K562 (cell line): ENCODE measurements around the gene EEF2K. TPM values are rescaled to one million over a fixed set of nuclear protein-coding genes. Genes with fewer than 3 reads are reported as not detected.

ENCODE experiments used
- ATF1 ChIP-seq, 2 experiments: fragments of 450-650 bp in 1 of 2; IDR thresholded peaks; 2 replicates each; pipeline ENCODE4 v1.6.1; 2016; ENCODE audit warnings: missing compliant biosample characterization in 1 of 2, missing genetic modification characterization in 1 of 2
- CBX5 ChIP-seq: IDR thresholded peaks from 2 replicates; pipeline ENCODE4 v1.6.1; 2014; ENCODE audit warnings: low read depth, borderline replicate concordance
- DPF2 ChIP-seq: fragments of 450-650 bp; IDR thresholded peaks from 2 replicates; pipeline ENCODE4 v1.6.1; 2016
- ETV1 ChIP-seq: fragments of 450-650 bp; conservative IDR thresholded peaks from 2 replicates; pipeline ENCODE4 v1.6.1; 2016; ENCODE audit warnings: missing genetic modification characterization, control low read depth, low read depth, missing compliant biosample characterization
- HDAC2 ChIP-seq: fragments of 450-650 bp; IDR thresholded peaks from 2 replicates; pipeline ENCODE4 v1.6.1; 2016; ENCODE audit warnings: mild to moderate bottlenecking
- HDAC8 ChIP-seq: fragments of 450-650 bp; IDR thresholded peaks from 2 replicates; pipeline ENCODE4 v1.6.1; 2016; ENCODE audit warnings: mild to moderate bottlenecking, missing genetic modification characterization, moderate library complexity, missing compliant biosample characterization
- HMGN3 ChIP-seq: IDR thresholded peaks from 2 replicates; pipeline ENCODE4 v1.6.1; 2011; ENCODE audit warnings: borderline replicate concordance, low read depth, mild to moderate bottlenecking, mixed read lengths, low read length; ENCODE audit not compliant: insufficient read length; ENCODE audit errors: extremely low read depth
- MIER1 ChIP-seq: fragments of 450-650 bp; IDR thresholded peaks from 2 replicates; pipeline ENCODE4 v1.6.1; 2016; ENCODE audit warnings: antibody characterized with exemption, mild to moderate bottlenecking, low read depth
- MYC ChIP-seq, 2 experiments: fragments of 250-450 bp in 1 of 2; sonication (Bioruptor Pico) in 1 of 2; IDR thresholded peaks; 2 replicates each; pipeline versions ENCODE4 v1.5.1 to v1.6.1; 2012 to 2021; ENCODE audit warnings: low read depth in 2 of 2, borderline replicate concordance in 1 of 2, improper control_type of control experiment in 1 of 2, low read length in 1 of 2, mild to moderate bottlenecking in 1 of 2, moderate library complexity in 1 of 2
- NFE2 ChIP-seq: IDR thresholded peaks from 2 replicates; pipeline ENCODE4 v1.6.1; 2014; ENCODE audit warnings: antibody characterized with exemption, low read depth
- NFRKB ChIP-seq: fragments of 450-650 bp; IDR thresholded peaks from 2 replicates; pipeline ENCODE4 v1.6.1; 2016; ENCODE audit warnings: low read depth
- NR2C2 ChIP-seq, 2 experiments: fragments of 200-800 bp in 1 of 2; sonication (Bioruptor generic) in 1 of 2; sonication (generic) in 1 of 2; formaldehyde crosslinking in 1 of 2; IDR thresholded peaks; 2 replicates each; pipeline versions ENCODE4 v1.6.1 to v1.8.0; 2016 to 2022; ENCODE audit warnings: mild to moderate bottlenecking in 1 of 2, missing compliant biosample characterization in 1 of 2, missing genetic modification characterization in 1 of 2, missing genetic modification reagents in 1 of 2
- POLR2AphosphoS5 ChIP-seq: IDR thresholded peaks from 2 replicates; pipeline ENCODE4 v1.6.1; 2011; ENCODE audit warnings: mild to moderate bottlenecking, low read depth, low read length, moderate library complexity; ENCODE audit not compliant: control insufficient read depth, insufficient read depth
- RCOR1 ChIP-seq, 2 experiments: IDR thresholded peaks; 2 replicates each; pipeline ENCODE4 v1.6.1; 2012; ENCODE audit warnings: low read depth in 2 of 2, low read length in 2 of 2, borderline replicate concordance in 1 of 2, improper control_type of control experiment in 1 of 2
- TARDBP ChIP-seq: fragments of 450-650 bp; IDR thresholded peaks from 2 replicates; pipeline ENCODE4 v1.6.1; 2016
- ZFP30 ChIP-seq: fragments of 250-450 bp; sonication (Bioruptor Pico); IDR thresholded peaks from 2 replicates; pipeline ENCODE4 v1.8.0; 2022; ENCODE audit warnings: moderate library complexity, mild to moderate bottlenecking, inconsistent platforms, borderline replicate concordance
- ZNF431 ChIP-seq: sonication (generic); formaldehyde crosslinking; IDR thresholded peaks from 2 replicates; pipeline ENCODE4 v1.8.0; 2022; ENCODE audit warnings: mild to moderate bottlenecking, missing genetic modification reagents
- ZNF668 ChIP-seq: fragments of 250-450 bp; sonication (Bioruptor Pico); IDR thresholded peaks from 2 replicates; pipeline ENCODE4 v1.8.0; 2022; ENCODE audit warnings: mild to moderate bottlenecking, inconsistent platforms
- polyA plus RNA-seq, 8 experiments: library from polyadenylated mRNA; depleted of rRNA in 4 of 8; stranded (reverse) in 5 of 8; unstranded in 3 of 8; fragments of >200 nt; fragmentation: Nextera tagmentation in 2 of 8; fragmentation: Illumina TruSeq in 1 of 8; extraction: Ambion mirVana in 2 of 8; extraction: Trizol in 1 of 8; gene quantifications; 2 replicates each; pipeline versions ENCODE4 v1.2.1 to v1.2.3, GENCODE V29; 2011 to 2014; ENCODE audit warnings: inconsistent platforms in 1 of 8, missing spikeins in 1 of 8
- total RNA-seq, 7 experiments: library from RNA; depleted of rRNA in 6 of 7; stranded (reverse); fragments of >200 nt in 6 of 7; fragmentation: Illumina TruSeq in 2 of 7; extraction: Trizol in 2 of 7; gene quantifications; 2 replicates each; pipeline versions ENCODE4 v1.2.1 to v1.2.3, GENCODE V29; 2011 to 2021; ENCODE audit warnings: low replicate concordance in 1 of 7
- TF ChIP-seq, protein P1 (sequence below): fragments of 200-800 bp; sonication (Bioruptor generic); IDR thresholded peaks from 2 replicates; pipeline ENCODE4 v1.6.1; 2017; ENCODE audit warnings: missing genetic modification characterization, missing compliant biosample characterization
- TF ChIP-seq, protein P2 (sequence below), 2 experiments: fragments of 200-800 bp in 1 of 2; sonication (Bioruptor generic) in 1 of 2; sonication (generic) in 1 of 2; formaldehyde crosslinking in 1 of 2; IDR thresholded peaks in 1 of 2; conservative IDR thresholded peaks in 1 of 2; 2 replicates each; pipeline versions ENCODE4 v1.5.0 to v1.6.1; 2016 to 2020; ENCODE audit warnings: missing compliant biosample characterization in 1 of 2, missing genetic modification characterization in 1 of 2, missing genetic modification reagents in 1 of 2
- TF ChIP-seq, protein P3 (sequence below): sonication (generic); formaldehyde crosslinking; IDR thresholded peaks from 2 replicates; pipeline ENCODE4 v1.8.1; 2022; ENCODE audit warnings: missing genetic modification reagents
- TF ChIP-seq, protein P4 (sequence below): fragments of 450-650 bp; IDR thresholded peaks from 2 replicates; pipeline ENCODE4 v1.6.1; 2016; ENCODE audit warnings: low read depth, mild to moderate bottlenecking, moderate library complexity

Gene EEF2K
- total and polyA plus RNA-seq, 9 of the 15 experiments (the other 6 are each of a cell fraction or from before 2014, with no cell fraction given) = 3.0 to 35.2 (median 12.2) TPM

DNA sequence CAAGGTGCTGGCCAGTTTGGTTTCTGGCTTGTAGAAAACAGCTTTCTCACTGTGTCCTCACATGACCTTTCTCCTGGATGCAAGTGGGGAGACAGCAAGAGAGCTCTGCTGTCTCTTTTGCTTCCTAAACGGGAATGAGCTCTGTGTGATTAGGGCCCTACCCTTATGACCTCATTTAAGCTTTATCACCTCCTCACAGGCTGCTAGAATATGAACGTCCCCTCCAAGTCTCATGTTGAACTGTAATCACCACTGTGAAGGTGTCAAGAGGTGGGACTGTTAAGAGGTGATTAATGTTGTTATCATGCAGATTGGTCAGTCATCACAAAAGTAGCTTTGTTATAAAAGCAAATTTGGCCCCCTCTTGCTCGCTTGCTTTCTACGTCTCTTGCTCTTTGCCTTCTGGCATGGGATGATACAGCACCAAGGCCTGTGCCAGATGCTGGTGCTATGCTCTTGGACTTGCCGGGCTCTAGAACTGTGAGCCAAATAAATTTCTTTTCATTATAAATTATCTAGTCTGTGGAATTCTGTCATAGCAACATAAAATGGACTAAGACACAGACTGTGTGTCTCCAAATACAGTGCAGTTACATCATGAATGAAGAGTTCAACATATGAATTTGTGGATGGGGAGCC lies 76.3 kb downstream of the EEF2K start (continued):
- TF ChIP-seq NR2C2 (CRISPR knock-in tag; IDR thresholded peaks at IDR 0.05) (no peak), NR2C2 (tag; IDR thresholded peaks at IDR 0.05) (peak; percentile 55; the same call in 1 of the 2 replicates), MYC (IDR thresholded peaks at IDR 0.05; ENCODE audit: low read depth, low read length) (peak; percentile 48), MYC (CRISPR knock-in tag; IDR thresholded peaks at IDR 0.05; ENCODE audit: borderline replicate concordance, low read depth) (no peak), CBX5 (peak; percentile 64; the same call in 1 of the 2 replicates), HMGN3 (peak; percentile 86), ZFP30 (no peak), TARDBP (0 out of 2 replicates have a peak, but pooled peaks have one; percentile 31), NFE2 (peak; percentile 54), NFRKB (0 out of 2 replicates have a peak, but pooled peaks have one; percentile 26), MIER1 (0 out of 2 replicates have a peak, but pooled peaks have one; percentile 50), DPF2 (peak; percentile 98), POLR2AphosphoS5 (peak; percentile 88), ZNF431 (CRISPR knock-in tag) (no peak), HDAC2 (peak; percentile 95), ATF1 (CRISPR knock-in tag; IDR thresholded peaks at IDR 0.05) (no peak), ATF1 (tag; IDR thresholded peaks at IDR 0.05) (peak; percentile 86), ETV1 (tag) (peak; percentile 87), ZNF668 (CRISPR knock-in tag) (peak; percentile 16; the same call in 1 of the 2 replicates), RCOR1 (IDR thresholded peaks at IDR 0.05; ENCODE audit: borderline replicate concordance in 1 of 2, low read depth in 2 of 2, low read length in 2 of 2) (peak; percentile 78 to 93; a peak in 3 of 4 replicates), HDAC8 (tag) (no peak)
- TF ChIP-seq, protein P1, sequence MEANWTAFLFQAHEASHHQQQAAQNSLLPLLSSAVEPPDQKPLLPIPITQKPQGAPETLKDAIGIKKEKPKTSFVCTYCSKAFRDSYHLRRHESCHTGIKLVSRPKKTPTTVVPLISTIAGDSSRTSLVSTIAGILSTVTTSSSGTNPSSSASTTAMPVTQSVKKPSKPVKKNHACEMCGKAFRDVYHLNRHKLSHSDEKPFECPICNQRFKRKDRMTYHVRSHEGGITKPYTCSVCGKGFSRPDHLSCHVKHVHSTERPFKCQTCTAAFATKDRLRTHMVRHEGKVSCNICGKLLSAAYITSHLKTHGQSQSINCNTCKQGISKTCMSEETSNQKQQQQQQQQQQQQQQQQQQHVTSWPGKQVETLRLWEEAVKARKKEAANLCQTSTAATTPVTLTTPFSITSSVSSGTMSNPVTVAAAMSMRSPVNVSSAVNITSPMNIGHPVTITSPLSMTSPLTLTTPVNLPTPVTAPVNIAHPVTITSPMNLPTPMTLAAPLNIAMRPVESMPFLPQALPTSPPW (CRISPR knock-in tag) = peak; percentile 20; the same call in 1 of the 2 replicates
- TF ChIP-seq, protein P2, sequence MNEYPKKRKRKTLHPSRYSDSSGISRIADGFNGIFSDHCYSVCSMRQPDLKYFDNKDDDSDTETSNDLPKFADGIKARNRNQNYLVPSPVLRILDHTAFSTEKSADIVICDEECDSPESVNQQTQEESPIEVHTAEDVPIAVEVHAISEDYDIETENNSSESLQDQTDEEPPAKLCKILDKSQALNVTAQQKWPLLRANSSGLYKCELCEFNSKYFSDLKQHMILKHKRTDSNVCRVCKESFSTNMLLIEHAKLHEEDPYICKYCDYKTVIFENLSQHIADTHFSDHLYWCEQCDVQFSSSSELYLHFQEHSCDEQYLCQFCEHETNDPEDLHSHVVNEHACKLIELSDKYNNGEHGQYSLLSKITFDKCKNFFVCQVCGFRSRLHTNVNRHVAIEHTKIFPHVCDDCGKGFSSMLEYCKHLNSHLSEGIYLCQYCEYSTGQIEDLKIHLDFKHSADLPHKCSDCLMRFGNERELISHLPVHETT (CRISPR knock-in tag; conservative IDR thresholded peaks at IDR 0.05 in 1 of 2, IDR thresholded peaks at IDR 0.05 in 1 of 2) = peak in 1 of 2 experiments; percentile 55; a peak in 2 of 4 replicates
- TF ChIP-seq, protein P3, sequence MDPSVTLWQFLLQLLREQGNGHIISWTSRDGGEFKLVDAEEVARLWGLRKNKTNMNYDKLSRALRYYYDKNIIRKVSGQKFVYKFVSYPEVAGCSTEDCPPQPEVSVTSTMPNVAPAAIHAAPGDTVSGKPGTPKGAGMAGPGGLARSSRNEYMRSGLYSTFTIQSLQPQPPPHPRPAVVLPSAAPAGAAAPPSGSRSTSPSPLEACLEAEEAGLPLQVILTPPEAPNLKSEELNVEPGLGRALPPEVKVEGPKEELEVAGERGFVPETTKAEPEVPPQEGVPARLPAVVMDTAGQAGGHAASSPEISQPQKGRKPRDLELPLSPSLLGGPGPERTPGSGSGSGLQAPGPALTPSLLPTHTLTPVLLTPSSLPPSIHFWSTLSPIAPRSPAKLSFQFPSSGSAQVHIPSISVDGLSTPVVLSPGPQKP = no peak
- TF ChIP-seq, protein P4, sequence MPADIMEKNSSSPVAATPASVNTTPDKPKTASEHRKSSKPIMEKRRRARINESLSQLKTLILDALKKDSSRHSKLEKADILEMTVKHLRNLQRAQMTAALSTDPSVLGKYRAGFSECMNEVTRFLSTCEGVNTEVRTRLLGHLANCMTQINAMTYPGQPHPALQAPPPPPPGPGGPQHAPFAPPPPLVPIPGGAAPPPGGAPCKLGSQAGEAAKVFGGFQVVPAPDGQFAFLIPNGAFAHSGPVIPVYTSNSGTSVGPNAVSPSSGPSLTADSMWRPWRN = peak; percentile 67
